BLaER1 (cell line): ENCODE data around the gene ANKS1B.

Experiments used
- H3K27ac ChIP-seq: shearing (Covaris generic); formaldehyde crosslinking; 2 replicates; pipeline ENCODE4 v1.8.1; 2022
- H3K27me3 ChIP-seq: shearing (Covaris generic); formaldehyde crosslinking; 2 replicates; pipeline ENCODE4 v1.8.1; 2022
- H3K36me3 ChIP-seq: shearing (Covaris generic); formaldehyde crosslinking; 2 replicates; pipeline ENCODE4 v1.8.1; 2022
- H3K4me1 ChIP-seq: shearing (Covaris generic); formaldehyde crosslinking; 2 replicates; pipeline ENCODE4 v1.8.1; 2022
- H3K4me2 ChIP-seq: shearing (Covaris generic); formaldehyde crosslinking; 2 replicates; pipeline ENCODE4 v1.8.1; 2022
- H3K4me3 ChIP-seq: shearing (Covaris generic); formaldehyde crosslinking; 2 replicates; pipeline ENCODE4 v1.8.1; 2022
- H3K9ac ChIP-seq: shearing (Covaris generic); formaldehyde crosslinking; 2 replicates; pipeline ENCODE4 v1.8.1; 2022
- H3K9me3 ChIP-seq: shearing (Covaris generic); formaldehyde crosslinking; 2 replicates; pipeline ENCODE4 v1.8.1; 2022
- H4K20me1 ChIP-seq: shearing (Covaris generic); formaldehyde crosslinking; 2 replicates; pipeline ENCODE4 v1.8.1; 2022
- Cebpa-rat ChIP-seq: shearing (Covaris generic); IDR thresholded peaks from 2 replicates; pipeline ENCODE4 v1.8.1; 2022

ANKS1B gene

GRCh38 chr12:98819821-98820404 lies 1164.8 kb downstream of the ANKS1B start:
- no peak for TF ChIP-seq Cebpa-rat

GRCh38 chr12:98819071-98819470 lies 1165.7 kb downstream of the ANKS1B start:
- H3K27ac ChIP-seq: no peak overlapping the region
- H3K9me3 ChIP-seq: no peaks in the 10 kb centered on the region
- H3K4me3 ChIP-seq: no peak overlapping the region
- H3K4me2 ChIP-seq: no peak overlapping the region
- H3K9ac ChIP-seq: no peak overlapping the region
- no peaks in the 10 kb centered on the region for H3K27me3 ChIP-seq
- H4K20me1 ChIP-seq: no peaks in the 10 kb centered on the region
- no peaks in the 10 kb centered on the region for H3K4me1 ChIP-seq
- H3K36me3 ChIP-seq: peaks cover 38% of the 10 kb centered on the region
- TF ChIP-seq Cebpa-rat: no peak

More at GRCh38 chr12:98819821-98820404, 1164.8 kb downstream of the ANKS1B start:
- Histone ChIP-seq H3K4me1 (no peaks in the 10 kb centered on the region), H4K20me1 (no peaks in the 10 kb centered on the region), H3K4me2 (no peak overlapping the region), H3K9ac (no peak overlapping the region), H3K36me3 (peaks cover 32% of the 10 kb centered on the region), H3K4me3 (no peak overlapping the region), H3K27me3 (no peaks in the 10 kb centered on the region), H3K9me3 (no peaks in the 10 kb centered on the region), H3K27ac (no peak overlapping the region)

GRCh38 chr12:98818239-98818638 lies 1166.5 kb downstream of the ANKS1B start:
- no peak overlapping the region for H3K4me2 ChIP-seq
- H3K9ac ChIP-seq: no peak overlapping the region
- H3K27me3 ChIP-seq: no peaks in the 10 kb centered on the region
- peaks cover 40% of the 10 kb centered on the region for H3K36me3 ChIP-seq
- no peak for TF ChIP-seq Cebpa-rat
- no peaks in the 10 kb centered on the region for H4K20me1 ChIP-seq
- no peak overlapping the region for H3K27ac ChIP-seq
- no peak overlapping the region for H3K4me3 ChIP-seq
- H3K9me3 ChIP-seq: no peaks in the 10 kb centered on the region
- no peaks in the 10 kb centered on the region for H3K4me1 ChIP-seq

GRCh38 chr12:98817742-98818141 lies 1167.0 kb downstream of the ANKS1B start:
- H3K36me3 ChIP-seq: peaks cover 37% of the 10 kb centered on the region
- H4K20me1 ChIP-seq: no peaks in the 10 kb centered on the region
- TF ChIP-seq Cebpa-rat: no peak
- no peak overlapping the region for H3K4me3 ChIP-seq
- H3K4me1 ChIP-seq: no peaks in the 10 kb centered on the region
- H3K9me3 ChIP-seq: no peaks in the 10 kb centered on the region
- no peak overlapping the region for H3K9ac ChIP-seq
- no peaks in the 10 kb centered on the region for H3K27me3 ChIP-seq
- no peak overlapping the region for H3K4me2 ChIP-seq
- no peak overlapping the region for H3K27ac ChIP-seq

- no peak for TF ChIP-seq Cebpa-rat
- no peak overlapping the region for H3K27ac ChIP-seq
- no peak overlapping the region for H3K4me3 ChIP-seq
Observed at GRCh38 chr12:98816720-98817119, 1168.0 kb downstream of the ANKS1B start.

GRCh38 chr12:98814254-98814653 lies 1170.5 kb downstream of the ANKS1B start:
- Histone ChIP-seq H4K20me1 (no peaks in the 10 kb centered on the region), H3K9me3 (no peaks in the 10 kb centered on the region), H3K4me2 (no peak overlapping the region), H3K36me3 (peaks cover 47% of the 10 kb centered on the region), H3K4me1 (no peaks in the 10 kb centered on the region), H3K4me3 (no peak overlapping the region), H3K9ac (no peak overlapping the region), H3K27me3 (no peaks in the 10 kb centered on the region), H3K27ac (no peak overlapping the region)
- no peak for TF ChIP-seq Cebpa-rat

More at GRCh38 chr12:98816720-98817119, 1168.0 kb downstream of the ANKS1B start:
- Histone ChIP-seq H3K4me2 (no peak overlapping the region), H3K36me3 (peaks cover 41% of the 10 kb centered on the region), H3K9ac (no peak overlapping the region), H3K4me1 (no peaks in the 10 kb centered on the region), H3K27me3 (no peaks in the 10 kb centered on the region), H3K9me3 (no peaks in the 10 kb centered on the region), H4K20me1 (no peaks in the 10 kb centered on the region)

- H3K9me3 ChIP-seq: no peaks in the 10 kb centered on the region
- no peaks in the 10 kb centered on the region for H3K4me1 ChIP-seq
- no peak overlapping the region for H3K27ac ChIP-seq
- no peak for TF ChIP-seq Cebpa-rat
- H3K4me2 ChIP-seq: no peak overlapping the region
- no peak overlapping the region for H3K4me3 ChIP-seq
- peaks cover 41% of the 10 kb centered on the region for H3K36me3 ChIP-seq
- no peaks in the 10 kb centered on the region for H3K27me3 ChIP-seq
- H4K20me1 ChIP-seq: no peaks in the 10 kb centered on the region
- no peak overlapping the region for H3K9ac ChIP-seq
Observed at GRCh38 chr12:98812225-98812624, 1172.5 kb downstream of the ANKS1B start.

- Histone ChIP-seq H3K4me2 (no peak overlapping the region), H3K4me1 (no peaks in the 10 kb centered on the region), H3K9ac (no peak overlapping the region), H3K27ac (no peak overlapping the region), H3K27me3 (no peaks in the 10 kb centered on the region), H3K9me3 (no peaks in the 10 kb centered on the region), H4K20me1 (no peaks in the 10 kb centered on the region), H3K4me3 (no peak overlapping the region), H3K36me3 (peaks cover 20% of the 10 kb centered on the region; the same call in 1 of the 2 replicates)
- TF ChIP-seq Cebpa-rat: no peak
Observed at GRCh38 chr12:98808243-98808875, 1176.4 kb downstream of the ANKS1B start.

- no peaks in the 10 kb centered on the region for H3K9me3 ChIP-seq
- H3K36me3 ChIP-seq: peaks cover 12% of the 10 kb centered on the region; the same call in 1 of the 2 replicates
- no peak for TF ChIP-seq Cebpa-rat
- no peaks in the 10 kb centered on the region for H3K4me1 ChIP-seq
- no peaks in the 10 kb centered on the region for H4K20me1 ChIP-seq
- no peak overlapping the region for H3K27ac ChIP-seq
- no peak overlapping the region for H3K4me2 ChIP-seq
- H3K27me3 ChIP-seq: no peaks in the 10 kb centered on the region
- H3K9ac ChIP-seq: no peak overlapping the region
- no peak overlapping the region for H3K4me3 ChIP-seq
Observed at GRCh38 chr12:98807187-98807586, 1177.5 kb downstream of the ANKS1B start.

- Histone ChIP-seq H3K9ac (no peak overlapping the region), H3K4me1 (no peaks in the 10 kb centered on the region), H3K36me3 (no peaks in the 10 kb centered on the region), H3K4me3 (no peak overlapping the region), H3K27me3 (no peaks in the 10 kb centered on the region), H3K4me2 (no peak overlapping the region), H3K27ac (no peak overlapping the region), H4K20me1 (no peaks in the 10 kb centered on the region), H3K9me3 (no peaks in the 10 kb centered on the region)
- TF ChIP-seq Cebpa-rat: no peak
Observed at GRCh38 chr12:98803468-98804209, 1181.1 kb downstream of the ANKS1B start.
